Right lobe of liver (tissue), 6 donors: ENCODE measurements around the gene MBP. TPM values are rescaled to one million over a fixed set of nuclear protein-coding genes. Genes with fewer than 3 reads are reported as not detected.

Source experiments
- ATAC-seq, 4 donors: fragments of 200-7000 bp; cut with Tn5 transposase; one replicate each; pipeline ENCODE4 v1.9.1; 2020; ENCODE audit warnings: mild to moderate bottlenecking in 4 of 4, moderate library complexity in 4 of 4
- DNase-seq, 3 donors: peaks; one replicate each; pipeline ENCODE4 v3.0.0-alpha.2; 2020
- H3K27ac ChIP-seq, 3 donors: fragments of 200-600 bp; one replicate each; pipeline ENCODE4 v1.8.0; 2022
- H3K27me3 ChIP-seq, 2 donors: fragments of 200-600 bp; one replicate each; pipeline ENCODE4 v1.8.0; 2022
- H3K36me3 ChIP-seq, 4 donors: fragments of 200-600 bp; sonication (generic) in 1 of 4; one replicate each; pipeline versions ENCODE4 v1.5.1 to v1.8.0; 2017 to 2022; ENCODE audit warnings: control low read depth in 1 of 4
- H3K4me1 ChIP-seq, 4 donors: fragments of 200-600 bp; sonication (generic) in 1 of 4; one replicate each; pipeline versions ENCODE4 v1.5.1 to v1.8.0; 2017 to 2022; ENCODE audit warnings: control low read depth in 1 of 4
- H3K4me3 ChIP-seq, 3 donors: fragments of 200-600 bp; one replicate each; pipeline ENCODE4 v1.8.0; 2022
- H3K9me3 ChIP-seq, 4 donors: fragments of 200-600 bp; sonication (generic) in 1 of 4; one replicate each; pipeline versions ENCODE4 v1.5.1 to v1.8.0; 2017 to 2022; ENCODE audit warnings: control low read depth in 1 of 4
- CTCF ChIP-seq, 4 donors: fragments of 200-600 bp in 3 of 4; fragments of 450-650 bp in 1 of 4; IDR thresholded peaks; one replicate each; pipeline versions ENCODE4 v1.5.1 to v1.8.0; 2016 to 2022; ENCODE audit warnings: antibody characterized with exemption in 4 of 4, mild to moderate bottlenecking in 2 of 4
- POLR2A ChIP-seq: fragments of 450-650 bp; IDR thresholded peaks from one replicate; pipeline ENCODE4 v1.6.1; 2017; ENCODE audit warnings: antibody characterized with exemption, mild to moderate bottlenecking
- WGBS: methylation state at CpG from one replicate; pipeline ENCODE4 v1.1.6; 2018; ENCODE audit warnings: low coverage, low lambda C conversion rate; ENCODE audit not compliant: insufficient coverage; ENCODE audit errors: missing lambda C conversion rate; 5-methylcytosine and 5-hydroxymethylcytosine counted together
- intact Hi-C, 2 donors: fragments of 100-400 bp; cut with DNase I; formaldehyde crosslinking; loops; one replicate each; pipeline versions ENCODE4 v1.11.2 to v1.14.1; 2022
- total RNA-seq, 6 experiments: library from RNA; depleted of rRNA in 2 of 6; stranded (reverse); fragments of >200 nt in 2 of 6; fragmentation: NEBNext Ultra II Directional in 3 of 6; extraction: Animal tissue kit (Norgen Biotek cat#: 25700) in 3 of 6; gene quantifications; one replicate each; pipeline versions ENCODE4 v1.1.0 to v1.2.4, GENCODE V29; 2016 to 2023
- donor health status: DM: no; HTN: yes; CAD: no.
- donor health status: DM: no; HTN: no; CAD: no.
- donor health status: DM: no; HTN: no; CAD: no.
- donor health status: DM: no; HTN: yes; CAD: no.
- donor health status: DM: no; HTN: yes; CAD: no.

MBP gene
- total RNA-seq, 6 experiments from 2014 or later, result 24.0 to 40.8 (median 27.6) TPM

GRCh38 chr18:76975577-76976110, 156.9 kb downstream of the MBP start:
- WGBS, result 77% methylated on average over 6 of the region's 14 CpGs
- TF ChIP-seq POLR2A (no peak), CTCF (IDR thresholded peaks at IDR 0.05) (no peak)
- DNase-seq, result no peak

DNA sequence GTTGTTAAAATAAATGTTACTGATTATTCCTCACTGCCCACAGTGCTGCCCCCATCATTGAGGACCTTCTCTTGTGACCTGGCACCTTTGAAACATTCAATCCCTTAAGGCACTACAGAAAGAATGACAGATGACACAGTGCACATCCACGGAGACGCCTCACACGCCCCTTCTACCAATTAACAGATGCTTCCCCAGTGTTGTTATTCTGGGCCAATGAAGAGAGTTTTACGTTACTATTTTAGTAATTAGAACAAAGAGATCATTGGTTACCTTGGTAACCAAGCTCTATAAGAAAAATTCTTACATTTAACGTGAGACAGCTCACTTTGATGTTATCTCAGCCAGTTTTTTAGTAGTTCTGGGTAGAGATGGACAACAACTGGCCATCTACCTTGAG, 158.2 kb downstream of the MBP start:
- H3K36me3 ChIP-seq, result no peaks in the 10 kb centered on the region
- no peaks in the 10 kb centered on the region for H3K27me3 ChIP-seq
- TF ChIP-seq CTCF (IDR thresholded peaks at IDR 0.05), result no peak
- no peak for TF ChIP-seq POLR2A
- intact Hi-C loops, result no loop called here
- DNase-seq (no peak), ATAC-seq (no peak)
- no peak overlapping the region for H3K27ac ChIP-seq
- WGBS, result 72% methylated on average over 3 of the region's 5 CpGs
- no peaks in the 10 kb centered on the region for H3K4me1 ChIP-seq
- H3K9me3 ChIP-seq, result no peaks in the 10 kb centered on the region
- H3K4me3 ChIP-seq, result no peak overlapping the region

More at GRCh38 chr18:76975577-76976110, 156.9 kb downstream of the MBP start:
- Histone ChIP-seq H3K4me1 (no peaks in the 10 kb centered on the region), H3K9me3 (no peaks in the 10 kb centered on the region), H3K27ac (no peak overlapping the region), H3K36me3 (no peaks in the 10 kb centered on the region), H3K4me3 (no peak overlapping the region), H3K27me3 (no peaks in the 10 kb centered on the region)
- ATAC-seq, result no peak
- intact Hi-C loops, result no loop called here

DNA sequence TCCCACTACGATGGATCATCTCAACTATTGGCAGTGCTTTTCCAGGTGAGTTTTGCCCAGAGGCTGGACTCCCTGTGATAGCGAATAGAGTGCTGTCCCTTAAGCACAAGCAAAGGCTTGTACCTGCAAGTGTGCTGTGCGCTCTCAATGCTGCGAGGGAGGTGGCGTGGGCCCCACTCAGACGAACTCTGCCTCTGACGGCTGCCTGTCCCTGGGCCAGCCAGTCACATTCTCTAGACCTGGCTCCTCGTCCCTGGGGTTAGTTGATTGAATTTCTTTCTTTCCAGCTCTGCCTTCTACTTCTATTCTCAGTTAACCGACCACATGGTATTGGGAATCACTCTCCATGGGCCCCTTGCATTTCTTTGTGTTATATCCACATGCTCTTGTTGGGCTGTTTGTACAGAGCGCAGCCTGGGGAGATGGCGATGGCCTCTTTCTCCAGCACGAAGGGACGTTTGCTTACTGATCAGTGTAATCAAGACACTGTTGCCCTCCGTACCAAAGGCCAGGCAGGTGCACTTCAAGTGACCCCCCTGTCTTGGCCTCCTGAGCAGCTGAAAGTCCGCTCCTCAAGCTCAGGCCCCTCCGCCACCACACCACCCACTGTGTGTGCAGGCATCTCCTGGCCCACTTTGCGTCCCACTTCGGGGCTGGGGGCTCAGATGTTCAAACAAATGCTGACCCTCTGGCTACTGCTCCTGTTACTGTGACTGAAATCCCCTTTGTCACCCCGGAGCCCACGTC, 158.9 kb downstream of the MBP start:
- ATAC-seq (no peak), DNase-seq (peak in 1 of 3 donors; percentile 28)
- intact Hi-C loops, result no loop called here
- no peaks in the 10 kb centered on the region for H3K36me3 ChIP-seq
- TF ChIP-seq CTCF (IDR thresholded peaks at IDR 0.05) (no peak), POLR2A (no peak)
- 86% methylated on average over 10 of the region's 20 CpGs for WGBS
- H3K27ac ChIP-seq, result no peak overlapping the region
- H3K4me3 ChIP-seq, result no peak overlapping the region
- no peaks in the 10 kb centered on the region for H3K27me3 ChIP-seq
- no peaks in the 10 kb centered on the region for H3K4me1 ChIP-seq
- H3K9me3 ChIP-seq, result no peaks in the 10 kb centered on the region

DNA sequence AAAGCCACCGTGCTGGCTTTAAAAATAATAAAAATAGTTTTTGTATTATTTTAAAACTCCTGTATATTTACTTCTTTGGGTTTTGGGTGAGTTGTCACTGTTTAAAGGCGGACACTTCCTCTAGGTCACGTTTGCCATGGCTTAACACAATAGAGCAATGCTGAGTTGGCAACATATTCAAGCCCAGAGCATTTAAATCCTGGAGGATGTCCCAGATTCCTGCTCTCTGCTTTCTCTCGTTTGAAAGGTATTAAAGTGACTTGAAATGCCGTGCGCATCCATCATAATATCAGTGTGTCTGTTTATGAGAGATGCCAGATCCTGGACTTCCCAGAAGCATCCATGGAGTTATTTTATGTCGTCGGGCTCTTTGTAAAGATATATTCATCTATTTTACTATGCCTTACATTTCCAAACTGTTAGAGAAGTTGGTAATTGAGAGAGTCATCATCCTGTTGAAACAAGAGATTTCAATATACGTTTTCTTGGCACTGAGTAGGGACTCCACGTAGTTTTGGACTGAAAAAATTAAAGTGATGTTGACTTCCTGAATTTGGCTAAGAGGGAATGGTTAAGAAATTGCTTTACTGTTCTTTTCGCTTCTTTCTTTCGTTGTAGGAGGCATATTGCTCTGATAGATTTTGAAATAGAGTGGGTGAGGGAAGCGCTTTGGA, 159.6 kb downstream of the MBP start:
- Histone ChIP-seq H3K9me3 (no peaks in the 10 kb centered on the region), H3K27ac (no peak overlapping the region), H3K4me1 (no peaks in the 10 kb centered on the region), H3K27me3 (no peaks in the 10 kb centered on the region), H3K4me3 (no peak overlapping the region), H3K36me3 (peaks cover 0 to 6% (median 0%) of the 10 kb centered on the region in 4 donors)
- intact Hi-C loops, result no loop called here
- ATAC-seq, result peak; percentile 55 to 76 (median 70)
- DNase-seq, result no peak
- WGBS, result 71% methylated on average over 11 of the region's 13 CpGs
- TF ChIP-seq POLR2A (no peak), CTCF (IDR thresholded peaks at IDR 0.05) (no peak)
